Cardiac muscle cell (in vitro differentiated cells and primary cell): ENCODE measurements around the gene KRR1. TPM values are rescaled to one million over a fixed set of nuclear protein-coding genes. Genes with fewer than 3 reads are reported as not detected.

Source experiments
- DNase-seq, 2 donors: peaks; one replicate each; pipeline versions ENCODE4 v3.0.0 to v3.0.0-alpha.2; 2010 to 2017; ENCODE audit warnings: low read depth in 1 of 2, low spot score in 1 of 2
- H3K27ac ChIP-seq: fragments of 200-600 bp; sonication (generic); 2 replicates; pipeline ENCODE4 v1.5.1; 2016
- H3K27me3 ChIP-seq: fragments of 200-600 bp; sonication (generic); 2 replicates; pipeline ENCODE4 v1.6.0; 2016; ENCODE audit warnings: control low read depth
- H3K36me3 ChIP-seq: fragments of 200-600 bp; sonication (generic); 2 replicates; pipeline ENCODE4 v1.5.1; 2016; ENCODE audit warnings: control low read depth
- H3K4me1 ChIP-seq: fragments of 200-600 bp; sonication (generic); 2 replicates; pipeline ENCODE4 v1.8.1; 2017; ENCODE audit warnings: low read depth, mild to moderate bottlenecking, mixed run types
- H3K4me3 ChIP-seq: fragments of 200-600 bp; sonication (generic); 2 replicates; pipeline ENCODE4 v1.5.1; 2016; ENCODE audit warnings: mild to moderate bottlenecking
- H3K9me3 ChIP-seq: fragments of 200-600 bp; sonication (generic); 2 replicates; pipeline ENCODE4 v1.5.1; 2017; ENCODE audit warnings: low read depth, mild to moderate bottlenecking, control low read depth
- CTCF ChIP-seq: IDR thresholded peaks from 2 replicates; pipeline ENCODE4 v1.5.1; 2012; ENCODE audit warnings: low read depth, mild to moderate bottlenecking, low read length
- polyA plus RNA-seq: library from polyadenylated mRNA; unstranded; fragments of >200 nt; fragmentation: Nextera tagmentation; extraction: Ambion mirVana; gene quantifications from 2 replicates; pipeline ENCODE4 v1.2.1, GENCODE V29; 2016
- total RNA-seq: library from RNA; depleted of rRNA; stranded (reverse); fragments of >200 nt; gene quantifications from 2 replicates; pipeline ENCODE4 v1.2.3, GENCODE V29; 2016

The KRR1 gene
- total and polyA plus RNA-seq, 2 experiments from 2014 or later = 29.9 to 32.4 TPM

- Histone ChIP-seq H3K4me3 (no peak overlapping the region), H3K27me3 (no peaks in the 10 kb centered on the region), H3K27ac (no peak overlapping the region), H3K4me1 (peaks cover 25% of the 10 kb centered on the region), H3K36me3 (no peaks in the 10 kb centered on the region), H3K9me3 (no peaks in the 10 kb centered on the region)
- no peak for DNase-seq
- TF ChIP-seq CTCF = no peak
These were observed 37.5 kb upstream of the KRR1 start for GRCh38 chr12:75548879-75549278.

- no peak overlapping the region for H3K27ac ChIP-seq
- no peaks in the 10 kb centered on the region for H3K27me3 ChIP-seq
- TF ChIP-seq CTCF = no peak
These were observed 34.2 kb upstream of the KRR1 start for GRCh38 chr12:75545636-75546035.

GRCh38 chr12:75543529-75543928 lies 32.1 kb upstream of the KRR1 start:
- DNase-seq = no peak
- Histone ChIP-seq H3K27me3 (no peaks in the 10 kb centered on the region), H3K4me1 (no peaks in the 10 kb centered on the region), H3K9me3 (no peaks in the 10 kb centered on the region), H3K27ac (no peak overlapping the region), H3K36me3 (no peaks in the 10 kb centered on the region), H3K4me3 (no peak overlapping the region)
- TF ChIP-seq CTCF = no peak

More at GRCh38 chr12:75545636-75546035, 34.2 kb upstream of the KRR1 start:
- DNase-seq = no peak
- no peaks in the 10 kb centered on the region for H3K36me3 ChIP-seq
- peaks cover 14% of the 10 kb centered on the region for H3K4me1 ChIP-seq
- no peaks in the 10 kb centered on the region for H3K9me3 ChIP-seq
- no peak overlapping the region for H3K4me3 ChIP-seq

- Histone ChIP-seq H3K36me3 (no peaks in the 10 kb centered on the region), H3K27me3 (no peaks in the 10 kb centered on the region), H3K4me1 (no peaks in the 10 kb centered on the region), H3K27ac (no peak overlapping the region), H3K4me3 (no peak overlapping the region), H3K9me3 (no peaks in the 10 kb centered on the region)
- no peak for TF ChIP-seq CTCF
- peak in 1 of 2 donors; percentile 70 for DNase-seq
These were observed 31.5 kb upstream of the KRR1 start for GRCh38 chr12:75542942-75543341.

- H3K9me3 ChIP-seq = no peaks in the 10 kb centered on the region
These were observed 28.5 kb upstream of the KRR1 start for GRCh38 chr12:75539889-75540288.

More at GRCh38 chr12:75539889-75540288, 28.5 kb upstream of the KRR1 start:
- H3K27ac ChIP-seq = no peak overlapping the region
- no peak for DNase-seq
- TF ChIP-seq CTCF = no peak
- no peaks in the 10 kb centered on the region for H3K27me3 ChIP-seq
- no peak overlapping the region for H3K4me3 ChIP-seq
- H3K4me1 ChIP-seq = no peaks in the 10 kb centered on the region
- no peaks in the 10 kb centered on the region for H3K36me3 ChIP-seq
